Measurements from ENCODE around the gene AZU1.

The AZU1 gene

GRCh38 chr19:805600-806550 is 21.8 kb upstream of the AZU1 start:
- no peak for DNase-seq
- in situ Hi-C loops (cut with HindIII; ENCODE audit: low pct_ligation_motif_present, low pct_unique_long_range_greater_than_20kb, low sequenced_read_pairs) = no loop called here

DNA sequence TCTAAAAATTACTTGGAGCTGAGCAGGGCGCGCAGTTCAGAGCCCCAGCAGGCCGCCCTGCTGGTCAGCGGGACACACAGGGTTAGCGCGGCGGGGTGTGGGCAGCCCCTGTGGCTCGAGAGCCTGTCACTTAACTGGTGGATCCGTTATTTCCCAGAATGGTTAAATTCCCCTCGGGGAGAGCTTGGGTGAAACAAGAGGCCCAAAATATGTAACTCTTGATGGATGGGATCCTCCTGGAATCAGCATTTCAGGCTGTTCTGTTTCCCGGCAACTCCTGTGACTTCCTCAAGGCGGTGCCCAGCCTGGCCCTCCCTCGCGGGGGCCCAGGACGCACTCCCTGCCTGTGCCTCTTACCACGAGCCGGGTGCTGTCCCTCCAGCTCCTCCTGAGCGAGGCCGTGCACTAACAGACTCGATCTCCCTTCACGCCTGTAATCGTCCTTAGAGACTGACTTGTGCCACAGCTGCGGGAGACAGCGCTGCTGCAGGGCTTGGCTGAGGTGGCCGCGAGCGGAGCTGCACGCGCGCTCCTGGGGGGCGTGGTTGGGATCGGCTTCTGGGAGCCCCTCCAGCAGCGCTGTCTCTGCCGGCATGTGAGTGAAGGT is 20.7 kb upstream of the AZU1 start:
- in situ Hi-C loops (cut with HindIII; ENCODE audit: low pct_ligation_motif_present, low pct_unique_long_range_greater_than_20kb, low sequenced_read_pairs) = no loop called here
- no peak for DNase-seq

DNA sequence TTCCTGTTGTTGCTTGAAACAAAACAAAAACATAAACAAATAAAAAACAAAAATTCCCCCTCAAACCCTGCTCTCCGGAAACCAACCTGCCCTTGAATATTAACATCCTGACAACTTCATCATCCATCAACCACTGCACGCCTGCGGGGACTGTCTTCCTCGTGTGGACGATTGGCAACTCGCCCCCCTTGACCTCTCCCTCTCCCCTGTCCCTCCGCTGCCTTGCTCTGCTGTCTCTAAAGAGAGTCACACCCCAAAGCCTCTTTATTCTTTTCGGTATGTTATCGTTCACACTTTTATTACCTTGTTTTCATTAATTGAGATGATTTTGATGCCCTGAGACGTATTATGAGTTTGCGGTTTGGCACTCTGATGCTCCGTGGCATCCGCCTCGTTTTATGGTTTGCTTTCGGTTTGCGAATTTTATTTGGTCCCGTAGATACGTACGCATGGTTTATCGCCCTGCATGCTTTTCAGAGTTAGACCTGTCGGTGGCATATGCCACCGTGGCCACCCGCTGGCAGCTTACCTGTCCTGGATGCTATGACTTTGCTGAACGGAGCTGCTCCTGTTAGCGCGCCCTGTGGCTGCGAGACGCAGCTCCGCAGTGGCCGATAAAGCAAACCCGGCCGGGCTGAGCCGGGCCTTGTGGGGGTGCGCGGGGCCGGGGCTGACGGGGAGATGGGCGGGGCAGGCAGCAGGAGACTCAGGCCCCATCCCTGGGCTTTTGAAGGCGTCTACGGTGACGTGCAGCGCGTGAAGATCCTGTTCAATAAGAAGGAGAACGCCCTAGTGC is 19.8 kb upstream of the AZU1 start:
- no peak for DNase-seq
- in situ Hi-C loops (cut with HindIII; ENCODE audit: low pct_ligation_motif_present, low pct_unique_long_range_greater_than_20kb, low sequenced_read_pairs) = no loop called here

DNA sequence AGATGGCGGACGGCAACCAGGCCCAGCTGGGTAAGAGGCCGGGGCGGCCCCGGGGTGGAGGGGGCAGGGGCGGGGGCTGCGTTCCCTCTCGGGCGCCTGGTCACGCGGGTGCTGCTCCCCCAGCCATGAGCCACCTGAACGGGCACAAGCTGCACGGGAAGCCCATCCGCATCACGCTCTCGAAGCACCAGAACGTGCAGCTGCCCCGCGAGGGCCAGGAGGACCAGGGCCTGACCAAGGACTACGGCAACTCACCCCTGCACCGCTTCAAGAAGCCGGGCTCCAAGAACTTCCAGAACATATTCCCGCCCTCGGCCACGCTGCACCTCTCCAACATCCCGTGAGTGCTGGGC is 19.2 kb upstream of the AZU1 start:
- no peak for DNase-seq
- in situ Hi-C loops (cut with HindIII; ENCODE audit: low pct_ligation_motif_present, low pct_unique_long_range_greater_than_20kb, low sequenced_read_pairs) = no loop called here

- in situ Hi-C loops (cut with HindIII; ENCODE audit: low pct_ligation_motif_present, low pct_unique_long_range_greater_than_20kb, low sequenced_read_pairs) = no loop called here
Observed at GRCh38 chr19:810077-810855, 17.4 kb upstream of the AZU1 start.

DNA sequence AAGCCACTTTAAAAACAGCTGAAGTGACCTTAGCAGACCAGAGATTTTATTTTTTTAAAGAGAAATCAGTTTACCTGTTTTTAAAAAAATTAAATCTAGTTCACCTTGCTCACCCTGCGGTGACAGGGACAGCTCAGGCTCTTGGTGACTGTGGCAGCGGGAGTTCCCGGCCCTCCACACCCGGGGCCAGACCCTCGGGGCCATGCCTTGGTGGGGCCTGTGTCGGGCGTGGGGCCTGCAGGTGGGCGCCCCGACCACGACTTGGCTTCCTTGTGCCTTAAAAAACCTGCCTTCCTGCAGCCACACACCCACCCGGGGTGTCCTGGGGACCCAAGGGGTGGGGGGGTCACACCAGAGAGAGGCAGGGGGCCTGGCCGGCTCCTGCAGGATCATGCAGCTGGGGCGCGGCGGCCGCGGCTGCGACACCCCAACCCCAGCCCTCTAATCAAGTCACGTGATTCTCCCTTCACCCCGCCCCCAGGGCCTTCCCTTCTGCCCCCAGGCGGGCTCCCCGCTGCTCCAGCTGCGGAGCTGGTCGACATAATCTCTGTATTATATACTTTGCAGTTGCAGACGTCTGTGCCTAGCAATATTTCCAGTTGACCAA is 16.7 kb upstream of the AZU1 start:
- in situ Hi-C loops (cut with HindIII; ENCODE audit: low pct_ligation_motif_present, low pct_unique_long_range_greater_than_20kb, low sequenced_read_pairs) = no loop called here
- DNase-seq = no peak

More at GRCh38 chr19:810077-810855, 17.4 kb upstream of the AZU1 start:
- no peak for DNase-seq

DNA sequence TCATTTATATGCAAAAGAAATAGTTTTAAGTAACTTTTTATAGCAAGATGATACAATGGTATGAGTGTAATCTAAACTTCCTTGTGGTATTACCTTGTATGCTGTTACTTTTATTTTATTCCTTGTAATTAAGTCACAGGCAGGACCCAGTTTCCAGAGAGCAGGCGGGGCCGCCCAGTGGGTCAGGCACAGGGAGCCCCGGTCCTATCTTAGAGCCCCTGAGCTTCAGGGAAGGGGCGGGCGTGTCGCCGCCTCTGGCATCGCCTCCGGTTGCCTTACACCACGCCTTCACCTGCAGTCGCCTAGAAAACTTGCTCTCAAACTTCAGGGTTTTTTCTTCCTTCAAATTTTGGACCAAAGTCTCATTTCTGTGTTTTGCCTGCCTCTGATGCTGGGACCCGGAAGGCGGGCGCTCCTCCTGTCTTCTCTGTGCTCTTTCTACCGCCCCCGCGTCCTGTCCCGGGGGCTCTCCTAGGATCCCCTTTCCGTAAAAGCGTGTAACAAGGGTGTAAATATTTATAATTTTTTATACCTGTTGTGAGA is 16.1 kb upstream of the AZU1 start:
- in situ Hi-C loops (cut with HindIII; ENCODE audit: low pct_ligation_motif_present, low pct_unique_long_range_greater_than_20kb, low sequenced_read_pairs) = no loop called here
- no peak for DNase-seq

DNA sequence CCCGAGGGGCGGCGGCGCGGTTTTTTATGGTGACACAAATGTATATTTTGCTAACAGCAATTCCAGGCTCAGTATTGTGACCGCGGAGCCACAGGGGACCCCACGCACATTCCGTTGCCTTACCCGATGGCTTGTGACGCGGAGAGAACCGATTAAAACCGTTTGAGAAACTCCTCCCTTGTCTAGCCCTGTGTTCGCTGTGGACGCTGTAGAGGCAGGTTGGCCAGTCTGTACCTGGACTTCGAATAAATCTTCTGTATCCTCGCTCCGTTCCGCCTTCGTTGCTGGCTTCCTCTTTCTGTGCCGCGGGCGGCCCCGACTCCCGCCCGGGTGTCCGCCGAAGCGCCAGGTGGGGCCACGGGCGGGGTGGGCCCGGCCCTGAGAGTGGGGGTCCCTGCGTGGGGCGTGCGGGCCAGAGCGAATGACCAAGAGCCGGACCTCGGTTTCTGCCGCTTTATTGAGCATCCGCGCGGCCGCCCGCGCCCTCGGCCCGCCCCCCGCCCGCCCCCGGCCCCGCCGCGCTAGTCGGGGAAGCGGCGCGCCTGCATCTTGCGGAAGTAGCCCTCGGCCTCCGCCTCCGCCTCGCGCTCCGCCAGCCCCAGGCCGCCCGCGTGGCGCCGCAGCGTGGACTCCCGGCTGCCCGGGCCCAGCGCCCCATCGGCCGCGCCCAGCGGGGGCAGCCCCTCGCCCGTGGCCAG is 15.4 kb upstream of the AZU1 start:
- in situ Hi-C loops (cut with HindIII; ENCODE audit: low pct_ligation_motif_present, low pct_unique_long_range_greater_than_20kb, low sequenced_read_pairs) = no loop called here
- DNase-seq = no peak

- in situ Hi-C loops (cut with HindIII; ENCODE audit: low pct_ligation_motif_present, low pct_unique_long_range_greater_than_20kb, low sequenced_read_pairs) = no loop called here
- no peak for DNase-seq
Observed at GRCh38 chr19:812747-813218, 14.9 kb upstream of the AZU1 start.

GRCh38 chr19:813219-814151 is 14.2 kb upstream of the AZU1 start:
- in situ Hi-C loops (cut with HindIII; ENCODE audit: low pct_ligation_motif_present, low pct_unique_long_range_greater_than_20kb, low sequenced_read_pairs) = no loop called here

DNA sequence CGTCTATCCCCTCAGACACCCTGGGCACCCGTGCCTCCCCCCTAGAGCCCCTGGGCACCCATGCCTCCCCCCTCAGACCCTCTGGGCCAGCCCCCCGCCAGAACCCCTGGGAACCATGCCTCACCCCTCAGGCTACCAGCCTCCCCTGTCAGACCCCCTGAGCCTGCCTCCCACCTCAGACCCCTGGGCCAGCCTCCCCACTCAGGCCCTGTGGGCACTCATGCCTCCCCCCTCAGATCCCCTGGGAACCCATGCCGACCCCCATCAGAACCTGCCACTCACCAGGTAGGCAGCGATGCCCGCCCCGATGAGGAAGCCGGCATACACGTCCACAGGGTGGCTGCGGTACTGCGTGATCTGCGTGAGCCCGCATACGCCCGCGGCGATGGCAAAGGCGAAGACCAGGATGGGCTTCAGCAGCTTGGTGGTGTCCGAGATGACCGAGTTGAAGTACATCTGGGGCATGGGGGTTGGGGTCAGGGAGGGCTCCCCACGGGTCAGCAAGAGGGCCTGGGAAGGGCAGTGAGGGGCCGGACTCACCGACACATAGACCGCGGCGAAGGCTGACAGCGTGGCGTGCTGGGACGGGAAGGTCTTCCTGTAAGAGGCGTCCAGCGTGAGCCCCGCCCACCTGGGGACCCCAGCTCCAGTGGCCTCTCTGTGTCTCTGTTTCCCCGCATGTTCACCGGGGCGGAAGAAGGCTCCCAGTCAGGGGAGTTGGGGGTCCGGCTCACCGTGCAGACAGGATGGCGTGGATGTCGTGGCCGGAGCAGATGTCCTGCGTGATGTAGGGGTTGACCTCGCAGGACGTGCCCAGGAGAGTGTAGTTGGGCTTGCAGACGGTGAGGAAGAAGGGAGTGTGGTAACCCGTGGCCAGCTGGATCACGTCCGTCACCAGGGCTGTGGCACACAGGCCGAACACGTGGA is 13.2 kb upstream of the AZU1 start:
- in situ Hi-C loops (cut with HindIII; ENCODE audit: low pct_ligation_motif_present, low pct_unique_long_range_greater_than_20kb, low sequenced_read_pairs) = no loop called here

More at GRCh38 chr19:813219-814151, 14.2 kb upstream of the AZU1 start:
- no peak for DNase-seq

GRCh38 chr19:815079-815774 is 12.4 kb upstream of the AZU1 start:
- in situ Hi-C loops (cut with HindIII; ENCODE audit: low pct_ligation_motif_present, low pct_unique_long_range_greater_than_20kb, low sequenced_read_pairs) = no loop called here
- no peak for DNase-seq

More for the DNA sequence above, 13.2 kb upstream of the AZU1 start:
- DNase-seq = no peak

GRCh38 chr19:815775-816499 is 11.7 kb upstream of the AZU1 start:
- in situ Hi-C loops (cut with HindIII; ENCODE audit: low pct_ligation_motif_present, low pct_unique_long_range_greater_than_20kb, low sequenced_read_pairs) = no loop called here
- no peak for DNase-seq

GRCh38 chr19:816500-816857 is 11.2 kb upstream of the AZU1 start:
- DNase-seq = no peak
- in situ Hi-C loops (cut with HindIII; ENCODE audit: low pct_ligation_motif_present, low pct_unique_long_range_greater_than_20kb, low sequenced_read_pairs) = no loop called here

Measured in ACHN (cell line).